Testis (tissue), 3 donors: Measurements from ENCODE around the gene CDH4. TPM values are rescaled to one million over a fixed set of nuclear protein-coding genes. Genes with fewer than 3 reads are reported as not detected.

Experiments used
- DNase-seq: peaks from one replicate; pipeline ENCODE4 v3.0.0-alpha.2; 2019
- H3K27ac ChIP-seq, 2 donors: fragments of 200-600 bp; sonication (generic); one replicate each; pipeline ENCODE4 v1.5.1; 2019
- H3K27me3 ChIP-seq: fragments of 200-600 bp; sonication (generic); one replicate; pipeline ENCODE4 v1.5.1; 2019
- H3K36me3 ChIP-seq: fragments of 200-600 bp; sonication (generic); one replicate; pipeline ENCODE4 v1.5.1; 2017; ENCODE audit warnings: low read depth; ENCODE audit errors: missing control alignments
- H3K4me1 ChIP-seq: fragments of 200-600 bp; sonication (generic); one replicate; pipeline ENCODE4 v1.5.1; 2019
- H3K4me3 ChIP-seq, 2 donors: fragments of 200-600 bp; sonication (generic); one replicate each; pipeline ENCODE4 v1.5.1; 2017 to 2019
- H3K9me3 ChIP-seq: fragments of 200-600 bp; sonication (generic); one replicate; pipeline ENCODE4 v1.5.1; 2017
- CTCF ChIP-seq, 3 experiments: fragments of 450-650 bp in 2 of 3; fragments of 200-600 bp in 1 of 3; sonication (generic) in 1 of 3; IDR thresholded peaks; one replicate each; pipeline ENCODE4 v1.5.1; 2016 to 2019; ENCODE audit warnings: antibody characterized with exemption in 3 of 3, mild to moderate bottlenecking in 2 of 3, moderate library complexity in 1 of 3
- POLR2A ChIP-seq: fragments of 450-650 bp; IDR thresholded peaks from one replicate; pipeline ENCODE4 v1.6.1; 2017; ENCODE audit warnings: antibody characterized with exemption, mild to moderate bottlenecking, moderate library complexity
- WGBS, 2 donors: methylation state at CpG; one replicate each; pipeline ENCODE4 v1.1.5; 2018; 5-methylcytosine and 5-hydroxymethylcytosine counted together
- intact Hi-C: fragments of 100-400 bp; cut with DNase I; formaldehyde crosslinking; loops from one replicate; pipeline ENCODE4 v1.15.1; 2023; ENCODE audit warnings: low total_unique reads
- polyA plus RNA-seq: library from polyadenylated mRNA; stranded (reverse); fragments of 350-450 nt; fragmentation: Illumina TruSeq; extraction: RNeasy Lipid Tissue Mini Kit (QIAGEN cat#74804); gene quantifications from one replicate; pipeline ENCODE4 v1.2.3, GENCODE V29; 2014; ENCODE audit warnings: low read depth, low replicate concordance; ENCODE audit not compliant: insufficient read depth
- total RNA-seq, 2 donors: library from RNA; depleted of rRNA; stranded (reverse); fragments of >200 nt; gene quantifications; one replicate each; pipeline ENCODE4 v1.2.3, GENCODE V29; 2016

The CDH4 gene
- total and polyA plus RNA-seq, 3 donors from 2014 or later = 1.4 to 3.3 (median 1.9) TPM

GRCh38 chr20:61814244-61814643, 562.2 kb downstream of the CDH4 start:
- no peak for TF ChIP-seq POLR2A
- TF ChIP-seq CTCF (IDR thresholded peaks at IDR 0.05) = no peak
- Histone ChIP-seq H3K9me3 (no peaks in the 10 kb centered on the region), H3K4me3 (no peak overlapping the region), H3K4me1 (no peaks in the 10 kb centered on the region), H3K36me3 (no peaks in the 10 kb centered on the region), H3K27me3 (no peaks in the 10 kb centered on the region), H3K27ac (no peak overlapping the region)
- 85 to 86% methylated on average over 7 to 11 of the region's 11 CpGs for WGBS, 2 donors
- intact Hi-C loops = no loop called here
- DNase-seq = no peak

GRCh38 chr20:61814726-61815125, 562.7 kb downstream of the CDH4 start:
- DNase-seq = no peak
- Histone ChIP-seq H3K27ac (no peak overlapping the region), H3K4me1 (no peaks in the 10 kb centered on the region), H3K4me3 (no peak overlapping the region), H3K36me3 (no peaks in the 10 kb centered on the region), H3K9me3 (no peaks in the 10 kb centered on the region), H3K27me3 (no peaks in the 10 kb centered on the region)
- WGBS, 2 donors = 75 to 83% methylated on average over 9 of the region's 9 CpGs
- no peak for TF ChIP-seq CTCF (IDR thresholded peaks at IDR 0.05)
- no peak for TF ChIP-seq POLR2A
- intact Hi-C loops = no loop called here

- Histone ChIP-seq H3K27ac (no peak overlapping the region), H3K27me3 (no peaks in the 10 kb centered on the region), H3K4me3 (no peak overlapping the region), H3K4me1 (no peaks in the 10 kb centered on the region), H3K9me3 (no peaks in the 10 kb centered on the region), H3K36me3 (no peaks in the 10 kb centered on the region)
- 91 to 93% methylated on average over 15 of the region's 15 CpGs for WGBS, 2 donors
- no peak for DNase-seq
- TF ChIP-seq POLR2A (no peak), CTCF (IDR thresholded peaks at IDR 0.05) (no peak)
- intact Hi-C loops = no loop called here
These were observed 563.1 kb downstream of the CDH4 start for GRCh38 chr20:61815176-61815575.

- no peak for TF ChIP-seq POLR2A
- no peak for TF ChIP-seq CTCF (IDR thresholded peaks at IDR 0.05)
- H3K27me3 ChIP-seq = no peaks in the 10 kb centered on the region
- DNase-seq = no peak
- no peaks in the 10 kb centered on the region for H3K4me1 ChIP-seq
- H3K27ac ChIP-seq = no peak overlapping the region
- no peaks in the 10 kb centered on the region for H3K9me3 ChIP-seq
- intact Hi-C loops = no loop called here
- no peak overlapping the region for H3K4me3 ChIP-seq
- H3K36me3 ChIP-seq = no peaks in the 10 kb centered on the region
- 84 to 86% methylated on average over 12 of the region's 12 CpGs for WGBS, 2 donors
These were observed 563.6 kb downstream of the CDH4 start for GRCh38 chr20:61815678-61816077.

GRCh38 chr20:61816606-61817460, 564.8 kb downstream of the CDH4 start:
- 88 to 94% methylated on average over 16 to 25 of the region's 25 CpGs for WGBS, 2 donors
- no peak for TF ChIP-seq POLR2A
- TF ChIP-seq CTCF (IDR thresholded peaks at IDR 0.05) = no peak
- Histone ChIP-seq H3K9me3 (no peaks in the 10 kb centered on the region), H3K27ac (no peak overlapping the region), H3K36me3 (no peaks in the 10 kb centered on the region), H3K4me1 (no peaks in the 10 kb centered on the region), H3K27me3 (no peaks in the 10 kb centered on the region), H3K4me3 (no peak overlapping the region)
- intact Hi-C loops = no loop called here
- no peak for DNase-seq
